Adrenal gland (tissue), 12 donors: ENCODE data around the gene DCHS2. TPM values are rescaled to one million over a fixed set of nuclear protein-coding genes. Genes with fewer than 3 reads are reported as not detected.

ENCODE experiments used
- DNase-seq, 7 donors: peaks; one replicate each; pipeline ENCODE4 v3.0.0-alpha.2; 2019 to 2020
- H3K27ac ChIP-seq, 5 donors: fragments of 200-600 bp; sonication (generic) in 4 of 5; 1 replicate in 3 of 5; 2 replicates in 2 of 5; pipeline versions ENCODE4 v1.5.1 to v1.8.0; 2016 to 2020; ENCODE audit warnings: mild to moderate bottlenecking in 1 of 5
- H3K27me3 ChIP-seq: fragments of 200-600 bp; 2 replicates; pipeline ENCODE4 v1.8.0; 2021
- H3K36me3 ChIP-seq, 2 donors: fragments of 200-600 bp; replicated peaks in 1 of 2; 1 replicate in 1 of 2; 2 replicates in 1 of 2; pipeline versions ENCODE4 v1.5.1 to v1.8.0; 2018 to 2022
- H3K4me1 ChIP-seq, 2 donors: fragments of 200-600 bp; replicated peaks in 1 of 2; 1 replicate in 1 of 2; 2 replicates in 1 of 2; pipeline versions ENCODE4 v1.5.1 to v1.8.0; 2018 to 2021
- H3K4me3 ChIP-seq, 4 donors: fragments of 200-600 bp; sonication (generic) in 3 of 4; one replicate each; pipeline ENCODE4 v1.5.1; 2016 to 2018
- H3K9me3 ChIP-seq, 3 donors: fragments of 200-600 bp; sonication (generic) in 1 of 3; replicated peaks in 1 of 3; 1 replicate in 2 of 3; 2 replicates in 1 of 3; pipeline versions ENCODE4 v1.5.1 to v1.8.0; 2016 to 2021
- CTCF ChIP-seq, 6 experiments: fragments of 450-650 bp in 4 of 6; fragments of 200-600 bp in 2 of 6; sonication (generic) in 1 of 6; IDR thresholded peaks; 1 replicate in 5 of 6; 2 replicates in 1 of 6; pipeline versions ENCODE4 v1.5.1 to v1.8.0; 2016 to 2021; ENCODE audit warnings: antibody characterized with exemption in 6 of 6, mild to moderate bottlenecking in 2 of 6, moderate library complexity in 1 of 6
- POLR2A ChIP-seq, 2 donors: fragments of 450-650 bp; IDR thresholded peaks; one replicate each; pipeline ENCODE4 v1.6.1; 2017; ENCODE audit warnings: antibody characterized with exemption in 2 of 2, mild to moderate bottlenecking in 2 of 2, moderate library complexity in 1 of 2
- WGBS, 4 donors: extraction: QIAGEN DNeasy Blood & Tissue Kit in 2 of 4; methylation state at CpG; one replicate each; pipeline versions ENCODE4 v1.1.5 to v1.1.7; 2013 to 2017; 5-methylcytosine and 5-hydroxymethylcytosine counted together
- intact Hi-C, 2 donors: fragments of 100-400 bp; cut with DNase I; formaldehyde crosslinking; loops; one replicate each; pipeline versions ENCODE4 v1.14.1 to v1.15.0; 2022 to 2023
- polyA plus RNA-seq, 3 donors: library from polyadenylated mRNA; stranded (reverse); fragments of 200-250 nt in 2 of 3; fragments of 350-450 nt in 1 of 3; fragmentation: Illumina TruSeq in 1 of 3; extraction: RNeasy Lipid Tissue Mini Kit (QIAGEN cat#74804) in 1 of 3; gene quantifications; one replicate each; pipeline ENCODE4 v1.2.3, GENCODE V29; 2013 to 2014
- total RNA-seq, 9 donors: library from RNA; depleted of rRNA in 4 of 9; stranded (reverse); fragments of >200 nt in 4 of 9; fragments of 120-200 nt in 1 of 9; fragmentation: NEBNext Ultra II Directional in 1 of 9; extraction: Animal tissue kit (Norgen Biotek cat#: 25700) in 1 of 9; gene quantifications; one replicate each; pipeline versions ENCODE4 v1.1.0 to v1.2.4, GENCODE V29; 2013 to 2023
- donor health status: healthy with polysubstance abuse.
- donor health status: Bipolar disorder and iron deficiency.
- donor health status: DM: yes; HTN: yes; CAD: no.
- donor health status: DM: no; HTN: no; CAD: no.
- donor health status: DM: no; HTN: no; CAD: no.
- donor health status: DM: yes; HTN: yes; CAD: no.

The DCHS2 gene
- total and polyA plus RNA-seq, 12 donors: 0.06 to 3.3 (median 0.78) TPM; not detected in 1

- DNase-seq: no peak
- Histone ChIP-seq H3K27ac (no peak overlapping the region), H3K27me3 (no peaks in the 10 kb centered on the region), H3K9me3 (no peaks in the 10 kb centered on the region), H3K4me3 (no peak overlapping the region), H3K4me1 (no peaks in the 10 kb centered on the region), H3K36me3 (no peaks in the 10 kb centered on the region)
- TF ChIP-seq POLR2A (IDR thresholded peaks at IDR 0.05) (no peak), CTCF (IDR thresholded peaks at IDR 0.05) (no peak)
- intact Hi-C loops: no loop called here
- 50 to 62% (median 58%) methylated on average over 2 of the region's 2 CpGs for WGBS, 4 donors
Observed at GRCh38 chr4:154231806-154232478, 259.7 kb downstream of the DCHS2 start.

- no peak for DNase-seq
- Histone ChIP-seq H3K27ac (no peak overlapping the region), H3K9me3 (no peaks in the 10 kb centered on the region), H3K36me3 (no peaks in the 10 kb centered on the region), H3K4me3 (no peak overlapping the region), H3K27me3 (no peaks in the 10 kb centered on the region), H3K4me1 (no peaks in the 10 kb centered on the region)
- intact Hi-C loops: no loop called here
- 71 to 79% (median 74%) methylated on average over 3 of the region's 3 CpGs for WGBS, 4 donors
- TF ChIP-seq CTCF (IDR thresholded peaks at IDR 0.05) (no peak), POLR2A (IDR thresholded peaks at IDR 0.05) (no peak)
Observed at GRCh38 chr4:154230723-154231122, 260.9 kb downstream of the DCHS2 start.

GRCh38 chr4:154230091-154230490 is 261.5 kb downstream of the DCHS2 start:
- intact Hi-C loops: no loop called here
- H3K9me3 ChIP-seq: no peaks in the 10 kb centered on the region
- DNase-seq: no peak
- no peaks in the 10 kb centered on the region for H3K27me3 ChIP-seq
- no peak overlapping the region for H3K27ac ChIP-seq
- H3K4me3 ChIP-seq: no peak overlapping the region
- no peak for TF ChIP-seq POLR2A (IDR thresholded peaks at IDR 0.05)
- TF ChIP-seq CTCF (IDR thresholded peaks at IDR 0.05): no peak
- H3K4me1 ChIP-seq: no peaks in the 10 kb centered on the region
- 40 to 62% (median 50%) methylated on average over 2 of the region's 2 CpGs for WGBS, 4 donors
- no peaks in the 10 kb centered on the region for H3K36me3 ChIP-seq

- Histone ChIP-seq H3K27me3 (no peaks in the 10 kb centered on the region), H3K4me3 (no peak overlapping the region), H3K36me3 (no peaks in the 10 kb centered on the region), H3K27ac (no peak overlapping the region), H3K9me3 (no peaks in the 10 kb centered on the region), H3K4me1 (no peaks in the 10 kb centered on the region)
- TF ChIP-seq POLR2A (IDR thresholded peaks at IDR 0.05): no peak
- no peak for TF ChIP-seq CTCF (IDR thresholded peaks at IDR 0.05)
- DNase-seq: no peak
- intact Hi-C loops: no loop called here
Observed at GRCh38 chr4:154222875-154223274, 268.7 kb downstream of the DCHS2 start.
